NOMO-1 treated with DMSO at 0.1 percent for 48 hours (cell line): Measurements from ENCODE around the gene ERVFRD-1.

ENCODE experiments used
- DNase-seq: peaks from one replicate; lab custom pipeline; 2025; ENCODE audit not compliant: unreplicated experiment; lab: John Stamatoyannopoulos, UW

ERVFRD-1 gene

GRCh38 chr6:11055127-11055627 is 56.3 kb downstream of the ERVFRD-1 start:
- DNase-seq, result no peak

DNA sequence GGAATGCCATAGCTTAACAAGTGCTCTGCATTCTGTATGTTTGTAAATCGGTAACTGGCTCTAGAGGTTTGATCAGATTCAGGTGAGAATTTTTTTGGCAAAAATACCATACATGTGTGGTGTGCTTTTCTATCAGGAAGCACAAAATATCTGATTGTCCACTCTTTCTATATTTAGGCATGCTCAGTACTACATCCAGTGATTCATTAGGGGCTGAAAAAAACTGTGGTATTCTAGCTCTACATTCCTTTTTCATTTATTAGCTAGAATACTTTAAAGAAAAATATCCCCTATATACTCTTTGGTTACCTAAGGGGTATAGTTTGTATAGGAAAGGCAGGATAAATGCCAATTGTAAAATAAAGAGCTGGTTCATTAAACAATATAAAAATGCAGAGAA is 56.8 kb downstream of the ERVFRD-1 start:
- DNase-seq, result no peak

GRCh38 chr6:11053307-11053706 is 58.2 kb downstream of the ERVFRD-1 start:
- DNase-seq, result no peak
